Posterior cingulate gyrus (tissue), 11 donors: ENCODE data around the gene PIEZO1.
A peak's percentile ranks its signal among the peaks of the same experiment; 100 is the strongest.

Source experiments
- DNase-seq, 10 donors: peaks; one replicate each; pipeline versions ENCODE4 v3.0.0 to v3.0.0-alpha.2; 2020 to 2021; ENCODE audit warnings: mixed read lengths in 3 of 10
- intact Hi-C: fragments of 100-400 bp; cut with DNase I; formaldehyde crosslinking; loops from one replicate; pipeline ENCODE4 v1.15.1; 2023

The PIEZO1 gene

DNA sequence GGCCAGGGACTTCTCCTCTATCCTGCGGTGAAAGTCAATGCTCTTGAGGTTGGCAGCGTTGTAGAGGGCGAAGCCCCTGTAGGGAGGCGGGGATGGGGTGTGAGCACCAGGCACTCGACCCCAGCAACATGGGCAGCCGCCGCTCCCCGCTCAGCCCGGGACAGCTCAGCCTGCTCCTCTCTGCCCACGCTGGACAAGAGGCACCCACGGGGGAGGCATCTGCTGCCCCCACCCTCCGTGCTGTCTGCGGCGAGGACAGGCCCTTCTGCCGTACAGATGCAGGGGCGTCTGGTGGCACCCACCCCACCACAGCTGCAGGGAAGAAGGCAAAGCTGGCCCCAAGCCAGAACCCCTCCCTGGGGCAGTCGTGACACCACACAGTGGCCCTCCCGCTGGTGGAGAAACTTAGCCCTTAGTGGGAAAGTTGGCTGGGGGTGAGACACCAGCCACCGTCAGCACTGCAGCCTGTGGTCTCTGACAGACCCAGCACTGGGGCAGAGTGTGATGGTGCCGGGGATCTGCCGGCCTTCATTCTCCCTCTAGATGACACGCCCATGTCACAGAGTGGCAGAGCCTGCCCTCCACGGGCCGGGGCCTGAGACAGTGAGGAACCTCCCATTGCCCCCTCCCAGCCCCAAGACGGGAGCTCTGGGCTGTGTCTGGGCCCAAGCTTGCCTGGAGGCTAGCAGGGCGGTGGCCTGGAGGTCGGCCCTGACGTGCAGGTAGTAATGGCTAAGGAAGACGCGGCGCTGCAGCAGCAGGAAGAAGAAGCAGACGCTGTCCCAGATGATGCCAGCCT lies 59.2 kb downstream of the PIEZO1 start:
- intact Hi-C loops = no loop called here
- no peak for DNase-seq

DNA sequence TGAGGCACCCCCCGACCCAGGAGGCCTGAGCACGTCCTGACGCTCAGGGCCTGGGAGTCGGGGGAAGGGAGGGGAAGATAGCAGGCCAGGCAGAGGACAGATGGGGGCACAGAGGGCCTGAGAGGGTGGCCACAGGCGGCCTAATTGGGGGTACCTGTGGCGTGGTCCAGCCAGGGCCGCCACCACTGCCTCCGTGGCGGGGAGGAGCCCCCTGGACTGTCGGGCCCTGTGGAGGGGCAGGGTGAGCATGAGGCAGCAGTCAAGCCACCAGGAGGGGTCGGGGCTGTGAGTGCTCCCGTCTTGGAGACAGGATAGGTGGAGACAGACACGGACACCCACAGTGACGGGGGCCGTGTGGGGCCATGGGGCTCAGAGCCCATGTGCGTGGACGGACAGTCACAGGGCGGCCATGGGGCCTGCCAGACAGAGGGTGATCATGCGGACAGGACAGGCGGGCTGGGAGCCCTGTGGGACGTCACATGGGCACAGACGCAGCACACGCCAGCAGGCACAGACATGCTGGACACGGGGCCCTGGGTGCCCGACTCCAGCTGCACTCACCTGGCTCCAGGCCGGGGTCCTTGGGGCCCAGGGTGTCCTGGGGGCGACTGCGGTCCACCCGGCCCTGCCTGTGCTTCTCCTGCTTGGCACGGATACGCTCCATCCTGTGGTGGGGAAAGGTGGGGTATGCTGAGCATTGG lies 60.0 kb downstream of the PIEZO1 start:
- intact Hi-C loops = no loop called here
- DNase-seq = no peak

DNA sequence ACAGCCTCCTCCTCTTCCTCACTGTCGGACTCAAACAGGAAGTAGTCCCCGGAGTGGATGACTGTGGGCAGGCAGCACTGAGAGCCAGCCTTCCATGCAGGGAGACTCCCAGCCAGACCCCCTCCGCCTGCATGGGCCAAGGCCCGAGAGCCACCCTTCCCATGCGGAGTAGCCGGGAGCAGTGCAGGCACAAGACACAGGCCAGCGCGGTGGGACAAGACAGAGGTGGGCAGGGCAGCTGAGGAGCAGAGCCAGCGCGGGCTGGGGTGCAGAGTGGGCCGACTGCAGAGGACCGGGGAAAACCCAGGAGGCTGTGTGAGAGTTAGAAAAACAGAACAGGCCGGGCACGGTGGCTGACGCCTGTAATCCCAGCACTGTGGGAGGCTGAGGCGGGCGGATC lies 61.1 kb downstream of the PIEZO1 start:
- intact Hi-C loops = no loop called here
- no peak for DNase-seq

DNA sequence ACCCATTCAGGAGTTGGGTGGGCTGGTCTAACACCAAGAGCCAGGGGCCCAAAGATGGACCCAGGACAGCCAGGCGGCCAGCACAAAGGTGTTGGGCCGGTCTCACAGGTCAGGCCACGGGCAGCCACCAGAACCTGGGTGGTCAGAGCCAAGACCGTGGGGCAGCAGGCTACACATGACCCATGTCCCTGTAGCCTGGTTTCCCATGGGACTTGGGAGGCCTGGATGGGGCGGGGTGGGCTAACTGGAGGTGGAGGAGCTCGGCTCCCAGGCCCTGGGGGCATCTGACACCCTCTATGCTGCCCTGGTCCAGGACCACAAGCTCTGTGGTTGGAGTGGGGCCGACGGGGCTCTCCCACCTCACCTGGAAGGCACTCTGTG lies 61.5 kb downstream of the PIEZO1 start:
- intact Hi-C loops = no loop called here
- DNase-seq = no peak

DNA sequence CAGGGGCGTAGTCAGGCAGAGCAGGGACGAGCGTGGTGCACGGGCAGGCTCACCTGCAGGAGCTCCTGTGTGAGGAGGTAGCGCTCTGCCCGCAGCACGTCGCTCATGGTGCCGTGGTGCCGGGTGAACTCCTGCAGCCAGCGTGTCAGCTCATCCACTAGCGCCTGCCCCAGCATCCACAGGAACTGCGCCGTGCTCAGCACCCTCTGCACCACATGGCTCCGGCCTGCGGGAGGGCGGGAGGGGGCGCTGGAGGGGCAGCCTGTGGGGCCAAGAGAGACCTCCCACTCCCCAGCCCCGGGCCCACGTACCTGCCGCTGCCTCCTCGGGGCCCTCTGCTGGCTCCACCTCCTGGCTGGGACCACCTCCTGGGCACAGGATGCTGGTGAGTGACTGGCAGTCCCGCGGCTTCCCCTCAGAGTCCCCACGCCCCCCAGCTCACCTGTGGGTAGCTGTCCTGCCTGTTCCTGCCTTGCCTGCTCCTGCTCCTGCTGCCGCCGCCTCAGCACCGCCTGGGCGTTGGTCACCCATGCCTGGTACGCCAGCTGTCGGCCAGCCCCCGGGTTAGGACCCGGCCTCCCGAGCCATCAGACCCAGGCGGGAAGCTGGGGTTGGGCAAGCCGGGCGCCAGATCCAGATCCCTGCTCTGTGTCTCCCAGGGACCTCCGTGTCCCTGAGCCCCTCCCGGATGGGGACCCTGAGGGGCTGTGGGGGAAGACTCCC lies 62.1 kb downstream of the PIEZO1 start:
- no peak for DNase-seq
- intact Hi-C loops = no loop called here

DNA sequence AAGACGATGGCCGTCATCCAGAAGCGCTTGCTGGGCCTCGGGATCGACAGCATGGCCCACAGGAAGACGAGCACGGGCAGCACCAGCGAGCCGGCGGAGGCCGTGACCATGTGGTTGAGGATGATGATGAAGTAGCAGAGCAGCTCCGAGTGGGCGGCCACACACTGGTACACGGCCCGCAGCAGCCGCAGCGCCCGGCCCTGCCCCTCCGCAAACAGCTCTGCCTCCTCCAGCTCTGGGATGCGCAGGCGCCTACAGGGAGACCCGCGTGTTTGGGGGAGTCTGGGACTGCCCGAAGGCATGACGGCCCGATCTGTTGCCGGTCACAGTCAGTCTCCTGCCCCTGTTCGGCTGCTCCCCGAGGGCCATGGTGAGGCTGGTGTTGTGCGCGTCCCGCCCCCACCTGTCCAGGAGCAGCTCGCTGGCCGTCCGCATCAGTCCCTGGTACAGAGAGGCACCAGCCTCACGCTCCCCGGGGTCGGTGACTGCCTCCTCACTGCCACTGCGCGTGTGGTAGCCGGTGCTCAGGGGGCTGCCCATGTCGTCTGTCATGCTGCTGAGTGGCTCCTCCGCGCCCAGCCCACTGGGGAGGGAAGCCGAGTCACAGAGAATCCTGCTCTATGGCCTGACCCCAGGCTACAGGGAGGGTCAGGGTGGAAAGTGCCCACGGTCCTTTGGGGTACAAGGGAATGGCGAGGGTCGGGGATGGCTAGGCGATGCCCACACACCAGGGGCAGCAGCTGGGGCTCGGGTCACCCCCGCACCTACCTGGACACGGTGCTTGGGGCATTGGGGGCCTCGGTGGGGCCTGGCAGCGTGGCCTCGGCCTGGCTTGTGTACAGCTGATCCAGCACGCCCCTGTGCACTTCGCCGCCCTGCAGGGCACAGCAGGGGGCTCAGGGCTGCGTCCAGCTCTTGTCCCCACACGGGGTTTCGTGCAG lies 62.9 kb downstream of the PIEZO1 start:
- intact Hi-C loops = no loop called here

DNA sequence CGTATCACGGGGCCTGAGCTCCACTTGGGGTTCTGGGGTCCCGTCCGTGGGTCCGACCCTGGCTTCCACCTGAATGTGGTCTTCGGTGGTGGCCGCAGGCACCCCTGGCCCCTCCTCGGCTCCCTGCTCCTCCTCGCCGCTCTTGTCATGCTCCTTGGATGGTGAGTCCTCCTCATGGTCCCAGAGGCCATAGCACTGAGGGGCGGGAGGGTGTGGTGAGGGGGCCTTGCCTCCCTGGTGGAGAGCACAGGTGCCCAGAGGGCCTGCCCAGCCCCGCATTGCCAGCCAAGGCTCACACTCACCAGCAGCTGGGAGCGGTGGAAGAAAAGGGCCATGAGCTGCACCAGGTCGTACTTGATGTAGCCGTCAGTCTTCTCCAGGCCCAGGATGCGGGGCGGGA lies 63.8 kb downstream of the PIEZO1 start:
- no peak for DNase-seq

More for the DNA sequence above, 62.9 kb downstream of the PIEZO1 start:
- no peak for DNase-seq

DNA sequence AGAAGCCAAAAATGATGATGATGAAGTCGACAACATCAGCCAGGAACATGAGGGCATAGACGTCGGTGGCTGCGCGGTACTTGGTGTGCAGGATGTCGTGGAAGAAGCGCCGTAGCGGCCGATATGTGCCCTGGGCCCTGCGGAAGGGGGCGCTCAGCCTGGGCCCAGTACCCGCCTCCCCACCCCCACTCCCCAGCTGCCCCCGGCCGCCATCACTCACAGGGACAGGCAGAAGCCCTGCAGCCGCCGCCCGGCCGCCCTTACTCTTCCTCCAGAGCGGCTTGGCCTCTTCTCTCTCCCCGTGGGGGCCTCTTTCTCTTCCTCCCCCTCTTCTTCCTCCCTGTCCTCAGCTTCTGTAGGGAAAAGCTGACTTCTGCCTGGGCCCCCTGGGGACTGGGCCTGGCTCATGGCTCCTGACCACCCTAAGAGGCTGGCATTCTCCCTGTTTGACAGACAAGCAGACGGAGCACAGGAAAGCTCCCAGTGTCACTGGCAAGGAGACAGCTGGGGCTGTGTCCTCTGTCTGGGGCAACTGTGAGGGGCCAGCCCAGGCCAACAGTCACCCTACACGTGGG lies 64.5 kb downstream of the PIEZO1 start:
- intact Hi-C loops = no loop called here

More for the DNA sequence above, 63.8 kb downstream of the PIEZO1 start:
- intact Hi-C loops = no loop called here

DNA sequence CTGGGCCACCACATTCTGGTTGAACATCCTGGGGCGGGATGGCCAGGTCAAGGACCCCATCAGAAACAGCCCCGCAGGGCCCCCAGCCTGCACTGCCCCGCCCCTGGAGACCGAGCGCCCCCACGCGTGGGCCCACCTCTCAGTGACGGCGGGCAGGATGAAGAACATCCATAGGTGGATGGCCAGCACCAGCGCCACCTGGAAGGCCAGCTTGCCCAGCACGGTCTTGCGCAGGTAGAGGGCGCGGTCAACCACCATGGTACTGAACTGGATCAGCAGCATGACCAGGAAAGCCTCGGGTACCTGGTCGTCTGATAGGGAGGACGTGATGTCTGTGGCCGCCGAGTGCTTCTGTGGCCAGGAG lies 65.1 kb downstream of the PIEZO1 start:
- DNase-seq = no peak
- intact Hi-C loops = no loop called here

More for the DNA sequence above, 64.5 kb downstream of the PIEZO1 start:
- no peak for DNase-seq

DNA sequence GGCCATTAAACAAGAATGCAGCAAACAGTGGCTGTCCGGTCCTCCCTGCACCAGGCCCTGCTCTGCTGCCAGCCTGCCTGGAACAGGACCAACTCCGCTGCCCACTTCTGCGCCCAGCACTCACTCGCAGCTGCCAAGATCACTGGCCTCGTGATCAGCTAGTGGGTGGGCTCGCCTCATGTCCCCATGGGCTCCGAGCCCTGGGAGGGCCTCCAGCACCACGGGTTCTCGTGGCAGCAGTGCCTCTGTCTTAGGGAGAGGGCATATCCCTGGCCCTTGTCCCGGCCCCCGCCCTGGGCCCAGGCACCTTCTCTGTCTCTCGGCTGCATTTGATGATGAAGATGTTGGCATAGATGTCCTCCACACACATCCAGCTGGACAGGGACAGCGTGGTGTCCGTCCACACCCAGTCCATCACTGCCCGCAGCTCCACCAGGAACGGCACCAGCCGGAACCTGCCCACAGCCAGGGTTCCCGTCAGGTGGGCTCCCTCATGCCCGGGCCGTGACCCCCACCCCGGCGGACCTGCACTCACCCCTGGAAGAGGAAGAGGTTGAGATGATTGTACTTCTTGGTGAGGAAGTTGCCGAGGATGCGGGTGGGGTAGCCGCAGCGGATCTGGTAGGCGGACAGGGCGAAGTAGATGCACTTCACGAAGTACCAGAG lies 65.6 kb downstream of the PIEZO1 start:
- peak; percentile 71 to 97 (median 80) for DNase-seq
- intact Hi-C loops = no loop called here

DNA sequence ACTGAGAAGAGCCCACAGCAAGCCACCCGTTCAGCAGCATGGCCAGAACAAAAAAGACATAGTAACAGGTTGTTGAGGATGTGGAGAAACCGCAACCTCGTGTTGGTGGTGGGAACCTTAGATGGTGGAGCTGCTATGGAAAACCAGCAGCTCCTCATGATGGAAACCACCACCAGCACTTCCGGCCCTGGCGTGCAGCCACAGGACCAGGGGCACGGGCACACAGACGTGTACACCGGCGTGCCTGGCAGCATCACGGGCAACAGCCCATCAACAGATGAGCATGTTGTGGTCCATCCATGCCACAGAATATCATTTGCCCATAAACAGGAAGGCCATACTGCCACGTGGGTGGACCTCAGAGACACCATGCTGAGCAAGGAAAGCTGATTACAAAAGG lies 66.8 kb downstream of the PIEZO1 start:
- DNase-seq = no peak
- intact Hi-C loops = no loop called here

DNA sequence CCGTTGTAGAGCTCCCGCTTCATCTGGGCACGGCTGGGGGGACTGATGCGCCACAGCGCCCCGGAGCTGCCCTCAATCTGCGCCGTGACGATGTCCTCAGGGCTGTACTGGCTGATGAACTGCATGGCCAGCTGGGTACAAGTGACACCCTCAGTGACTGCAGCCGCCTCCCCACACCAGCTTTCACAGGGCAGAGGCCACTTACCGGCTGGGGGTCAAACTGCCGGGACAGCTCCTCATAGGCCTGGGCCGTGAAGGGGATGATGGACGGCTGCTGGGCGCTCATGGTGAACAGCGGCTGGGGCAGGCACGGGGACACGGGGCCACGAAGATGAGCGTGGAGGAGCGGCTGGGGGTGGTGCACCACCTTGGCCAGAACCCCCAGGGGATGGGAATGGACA lies 68.4 kb downstream of the PIEZO1 start:
- intact Hi-C loops = no loop called here
- no peak for DNase-seq

DNA sequence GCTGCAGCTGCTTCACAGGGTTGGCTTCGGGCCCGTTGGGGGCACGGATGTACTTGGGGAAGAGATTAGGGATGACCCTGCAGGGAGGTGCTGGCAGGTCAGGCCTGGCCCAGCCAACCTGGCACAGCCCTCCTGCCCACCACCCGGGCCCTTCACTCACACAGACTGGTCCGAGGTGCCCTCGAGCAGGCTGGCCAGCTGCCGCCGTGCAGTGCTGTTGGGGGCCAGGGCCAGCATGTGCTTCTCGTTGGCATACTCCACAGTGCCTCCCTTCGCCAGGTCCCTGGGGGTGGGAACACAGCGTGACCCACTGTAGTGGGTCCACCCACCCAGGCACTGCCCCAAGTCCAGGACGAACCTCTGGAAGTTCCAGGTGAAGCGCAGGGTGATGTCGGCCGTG lies 68.8 kb downstream of the PIEZO1 start:
- intact Hi-C loops = no loop called here
- no peak for DNase-seq

DNA sequence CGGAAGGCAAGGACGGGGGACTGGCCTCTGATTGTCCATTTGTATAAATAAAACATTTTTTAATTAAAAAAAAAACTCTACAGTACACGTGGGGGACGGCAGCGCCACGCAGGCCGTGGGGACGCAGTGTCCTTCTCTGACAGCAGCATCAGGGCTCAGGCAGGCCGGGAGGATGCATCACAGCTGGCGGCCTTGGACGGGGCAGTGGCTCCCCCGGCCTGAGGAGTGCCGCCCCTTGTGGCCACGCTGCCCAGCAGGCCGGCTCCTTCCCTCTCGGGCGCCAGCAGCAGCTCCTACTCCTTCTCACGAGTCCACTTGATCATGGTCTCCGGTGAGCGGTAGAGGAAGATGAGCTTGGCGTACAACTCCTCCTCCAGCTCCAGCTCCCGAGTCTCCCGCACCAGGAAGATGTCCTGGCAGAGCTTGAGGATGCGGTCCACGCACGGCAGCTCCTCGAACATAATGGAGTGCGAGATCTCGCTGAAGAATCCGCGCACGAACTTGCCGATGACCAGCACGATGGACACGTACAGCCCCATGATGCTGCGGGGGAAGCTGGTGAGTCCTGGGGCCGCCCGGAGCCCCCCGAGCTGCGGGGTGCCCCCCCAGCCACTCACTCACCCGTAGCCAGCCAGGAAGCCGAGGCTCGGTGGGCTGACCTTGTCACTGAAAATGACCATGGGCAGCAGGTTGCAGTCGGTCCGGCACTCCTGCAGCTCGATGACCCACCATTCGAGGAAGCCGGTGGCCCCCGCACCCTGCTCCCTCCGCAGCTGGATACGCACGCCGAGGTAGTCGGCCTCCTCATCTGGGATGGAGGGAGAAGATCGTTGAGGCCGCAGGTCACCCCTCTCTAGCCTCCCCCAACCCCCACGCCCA lies 69.5 kb downstream of the PIEZO1 start:
- intact Hi-C loops = no loop called here
- no peak for DNase-seq

DNA sequence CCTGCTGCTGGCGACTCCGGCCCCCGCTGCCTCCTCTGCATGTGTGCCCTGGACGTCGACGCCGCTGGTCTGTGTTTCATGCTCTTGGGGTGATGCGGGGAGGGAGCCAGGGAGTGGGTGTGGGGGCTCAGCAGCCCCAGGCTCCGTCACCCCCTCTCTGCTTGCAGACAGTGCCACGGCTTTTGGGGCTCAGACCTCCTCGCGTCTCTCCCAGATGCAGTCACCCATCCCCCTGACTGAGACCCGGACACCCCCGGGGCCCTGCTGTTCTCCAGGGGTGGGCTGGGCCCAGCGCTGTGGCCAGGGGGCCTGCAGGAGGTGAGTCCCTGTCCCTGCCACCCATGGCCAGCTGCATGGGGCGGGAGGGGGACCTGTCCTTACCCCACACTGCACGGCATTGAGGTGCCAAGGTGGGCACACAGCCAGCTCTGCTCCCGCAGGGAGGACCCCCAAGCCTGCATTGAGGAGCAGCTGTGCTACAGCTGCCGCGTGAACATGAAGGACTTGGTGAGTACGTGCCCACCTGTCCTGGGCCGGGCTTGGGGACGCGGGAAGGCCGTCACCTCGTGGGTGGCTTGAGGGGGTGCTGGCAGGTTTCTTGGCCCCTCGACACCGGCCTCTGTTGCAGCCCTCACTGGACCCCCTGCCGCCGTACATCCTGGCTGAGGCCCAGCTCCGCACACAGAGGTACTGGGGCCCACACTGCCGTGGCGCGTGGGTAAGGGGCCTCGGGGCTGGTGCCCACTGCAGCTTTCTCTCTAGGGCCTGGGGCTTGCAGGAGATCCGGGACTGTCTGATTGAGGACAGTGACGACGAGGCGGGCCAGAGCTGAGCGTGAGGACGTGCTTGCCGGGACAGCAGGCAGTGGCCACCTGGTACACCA lies 70.4 kb downstream of the PIEZO1 start:
- no peak for DNase-seq
- intact Hi-C loops = no loop called here

DNA sequence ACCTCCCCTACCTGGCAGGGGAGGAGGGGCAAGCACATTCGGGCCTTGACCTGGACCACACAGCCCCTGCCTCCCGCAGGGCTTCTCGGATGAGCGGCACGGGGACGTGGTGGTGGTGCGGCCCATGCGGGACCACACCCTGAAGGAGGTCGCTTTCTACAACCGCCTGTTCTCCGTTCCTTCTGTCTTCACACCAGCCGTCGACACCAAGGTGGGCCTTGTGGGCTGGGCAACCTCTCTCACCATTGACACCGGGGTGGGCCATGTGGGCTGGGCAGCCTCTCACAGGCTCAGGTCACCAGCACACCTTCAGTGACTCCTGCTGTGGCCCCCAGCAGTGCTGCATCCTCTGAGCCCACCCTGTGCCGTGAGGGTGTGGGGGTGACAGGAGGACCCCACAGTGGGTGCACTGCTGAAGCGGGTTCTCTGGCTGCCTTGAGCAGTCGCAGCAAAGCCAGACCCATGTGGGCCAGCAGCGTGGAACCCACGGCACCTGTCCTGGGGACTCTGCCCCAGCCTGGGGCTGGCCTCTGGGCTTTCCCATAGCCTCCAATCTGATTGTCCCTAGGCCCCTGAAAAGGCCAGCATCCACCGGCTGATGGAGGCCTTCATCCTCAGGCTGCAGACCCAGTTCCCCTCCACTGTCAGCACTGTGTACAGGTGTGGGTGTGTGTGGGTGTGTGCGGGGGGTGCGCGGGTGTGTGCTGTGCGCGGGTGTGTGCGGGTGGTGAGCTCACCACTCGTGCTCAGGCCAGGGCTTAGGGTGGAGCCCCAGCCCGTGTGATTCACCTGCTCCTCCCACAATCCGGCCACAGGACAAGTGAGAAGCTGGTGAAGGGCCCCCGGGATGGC lies 71.2 kb downstream of the PIEZO1 start:
- intact Hi-C loops = no loop called here
- DNase-seq = no peak

DNA sequence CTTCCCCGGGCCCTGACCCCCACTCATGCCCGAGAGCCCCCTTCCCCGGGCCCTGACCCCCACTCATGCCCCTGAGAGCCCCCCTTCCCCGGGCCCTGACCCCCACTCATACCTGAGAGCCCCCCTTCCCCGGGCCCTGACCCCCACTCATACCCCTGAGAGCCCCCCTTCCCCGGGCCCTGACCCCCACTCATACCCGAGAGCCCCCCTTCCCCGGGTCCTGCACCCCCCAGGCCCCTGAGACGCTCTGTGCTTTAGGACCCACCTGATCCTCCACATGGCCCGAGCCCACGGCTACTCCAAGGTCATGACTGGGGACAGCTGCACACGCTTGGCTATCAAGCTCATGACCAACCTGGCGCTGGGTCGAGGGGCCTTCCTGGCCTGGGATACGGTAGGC lies 72.0 kb downstream of the PIEZO1 start:
- DNase-seq = no peak
- intact Hi-C loops = no loop called here
